Skeletal muscle cell (primary cell): ENCODE results near the gene ARHGAP15.

Experiments
- DNase-seq: peaks from one replicate; pipeline ENCODE4 v3.0.0-alpha.2; 2010; ENCODE audit warnings: low read depth
- H3K4me3 ChIP-seq: 2 replicates; pipeline ENCODE4 v1.5.1; 2011; ENCODE audit warnings: low read depth, mild to moderate bottlenecking, control low read depth, low read length, moderate library complexity

ARHGAP15 gene

DNA sequence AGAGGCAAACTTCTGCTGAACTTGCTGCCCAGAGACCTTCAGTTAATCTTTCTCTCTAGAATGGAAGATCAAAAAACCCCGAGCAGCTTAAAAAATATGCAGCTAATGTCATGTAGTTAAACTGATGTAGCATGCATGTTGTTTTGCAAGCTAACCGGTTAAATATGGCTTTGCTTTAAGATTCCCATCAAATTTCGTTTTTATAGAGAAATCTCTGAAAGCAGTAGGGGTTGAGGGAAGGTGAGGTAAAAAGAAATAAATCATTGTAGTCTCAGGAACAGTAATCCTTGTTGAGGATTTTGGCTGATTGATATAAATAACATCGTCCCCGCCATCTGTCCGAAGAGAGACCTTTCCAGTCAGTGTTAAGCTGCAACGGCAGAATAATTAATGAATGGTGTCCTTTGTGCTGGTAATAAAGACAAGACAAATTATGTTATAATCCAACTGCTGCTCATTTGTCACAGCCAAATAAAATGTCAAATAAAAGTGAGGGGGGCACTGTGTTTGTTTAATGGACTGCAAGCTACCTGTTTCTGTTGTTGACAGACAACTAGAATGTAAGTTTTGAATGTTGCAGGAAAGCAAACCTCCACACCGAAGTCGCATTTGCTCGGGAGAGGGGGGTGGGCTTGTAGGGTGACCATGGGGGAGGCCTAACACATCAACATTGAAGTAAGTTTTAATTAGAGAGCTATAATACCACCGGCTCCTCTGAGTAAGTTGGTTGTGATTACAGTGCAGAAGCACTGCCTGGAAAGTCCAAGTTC lies 555.5 kb downstream of the ARHGAP15 start:
- no peak for DNase-seq
- no peak overlapping the region for H3K4me3 ChIP-seq

- no peak for DNase-seq
- no peak overlapping the region for H3K4me3 ChIP-seq
These were observed 556.3 kb downstream of the ARHGAP15 start for GRCh38 chr2:143685421-143686078.

- DNase-seq, result no peak
- no peak overlapping the region for H3K4me3 ChIP-seq
These were observed 557.5 kb downstream of the ARHGAP15 start for GRCh38 chr2:143686585-143687164.

- no peak for DNase-seq
These were observed 559.0 kb downstream of the ARHGAP15 start for GRCh38 chr2:143688248-143688647.

DNA sequence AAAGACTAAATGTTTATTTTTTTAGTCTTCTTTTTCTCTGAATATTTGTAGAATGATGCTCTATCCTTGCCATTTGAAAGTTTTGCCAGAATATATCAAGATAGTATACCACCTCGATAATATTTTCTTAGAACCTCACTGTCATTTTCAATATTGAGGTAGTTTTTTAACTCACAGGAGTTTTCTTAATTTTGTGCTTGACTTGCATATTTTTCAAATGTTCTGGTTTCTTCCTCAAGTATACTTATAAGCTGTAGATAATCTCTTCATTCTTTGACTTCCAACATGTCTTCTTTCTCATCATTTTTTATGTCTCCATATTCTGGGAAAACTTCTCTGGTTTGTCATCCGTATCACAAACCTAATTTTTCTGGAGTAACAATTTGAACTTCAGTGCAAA lies 559.6 kb downstream of the ARHGAP15 start:
- no peak for DNase-seq
- no peak overlapping the region for H3K4me3 ChIP-seq

More at GRCh38 chr2:143688248-143688647, 559.0 kb downstream of the ARHGAP15 start:
- no peak overlapping the region for H3K4me3 ChIP-seq

GRCh38 chr2:143689541-143689940 lies 560.3 kb downstream of the ARHGAP15 start:
- no peak for DNase-seq
- no peak overlapping the region for H3K4me3 ChIP-seq

- DNase-seq, result no peak
- H3K4me3 ChIP-seq, result no peak overlapping the region
These were observed 561.0 kb downstream of the ARHGAP15 start for GRCh38 chr2:143690235-143690634.

DNA sequence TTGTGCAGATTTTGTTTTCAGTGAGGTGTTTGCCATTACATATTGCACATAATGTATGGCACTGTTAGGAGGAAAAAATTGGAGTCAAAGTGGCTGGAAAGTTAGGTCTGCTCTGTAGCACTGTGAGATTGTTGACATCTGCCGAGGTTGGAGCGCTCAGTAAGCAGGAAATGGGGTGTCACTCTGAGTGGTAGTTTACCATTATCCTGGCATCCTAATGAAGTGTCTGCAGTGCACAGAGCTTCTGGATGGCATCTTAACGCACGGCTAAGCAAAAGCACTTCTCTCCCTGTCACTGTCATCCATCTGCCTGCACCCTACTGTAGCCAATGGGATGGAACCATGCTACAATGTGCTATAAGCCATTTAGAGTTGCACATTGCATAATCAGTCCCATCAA lies 561.9 kb downstream of the ARHGAP15 start:
- H3K4me3 ChIP-seq, result no peak overlapping the region
- no peak for DNase-seq

- H3K4me3 ChIP-seq, result no peak overlapping the region
- no peak for DNase-seq
These were observed 562.9 kb downstream of the ARHGAP15 start for GRCh38 chr2:143692162-143692561.

DNA sequence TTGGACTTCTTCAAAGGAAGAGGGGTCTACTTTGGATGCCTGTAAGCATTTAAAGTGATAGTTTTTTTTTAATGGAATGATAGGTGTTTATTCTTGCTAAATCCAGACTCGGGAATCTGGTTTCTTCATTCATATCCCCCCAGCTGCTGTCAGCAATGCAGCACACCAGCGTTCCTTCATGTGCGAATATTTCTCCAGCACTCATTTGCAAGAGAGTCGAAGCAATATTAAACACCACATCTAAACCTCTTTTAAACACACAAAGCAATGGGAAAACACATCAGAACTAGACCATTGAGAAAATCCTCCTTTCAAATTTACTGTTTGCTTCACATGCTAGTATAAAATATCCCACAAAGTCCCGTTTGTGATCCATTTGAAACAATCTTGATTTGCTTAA lies 563.7 kb downstream of the ARHGAP15 start:
- no peak overlapping the region for H3K4me3 ChIP-seq
- no peak for DNase-seq

DNA sequence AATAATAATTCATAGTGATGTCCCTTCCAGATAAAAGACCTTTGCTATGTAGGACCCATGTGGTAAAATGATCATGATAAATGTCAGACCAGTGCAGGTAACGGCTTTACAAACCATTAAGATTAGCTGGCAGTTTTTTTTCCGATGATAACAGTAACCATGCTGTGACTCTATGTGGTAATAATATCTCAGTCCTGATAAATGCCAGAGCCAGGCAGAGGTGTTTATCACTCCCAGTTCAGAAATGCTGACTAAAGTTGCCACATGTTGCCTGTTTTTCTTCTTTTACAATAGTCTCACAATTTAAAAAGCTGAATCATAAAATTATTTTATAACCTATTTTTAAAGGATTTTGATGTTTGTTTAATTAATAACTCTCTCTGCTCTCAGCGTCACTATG lies 565.1 kb downstream of the ARHGAP15 start:
- H3K4me3 ChIP-seq, result no peak overlapping the region
- DNase-seq, result no peak

- H3K4me3 ChIP-seq, result no peak overlapping the region
- no peak for DNase-seq
These were observed 567.4 kb downstream of the ARHGAP15 start for GRCh38 chr2:143696651-143697050.

DNA sequence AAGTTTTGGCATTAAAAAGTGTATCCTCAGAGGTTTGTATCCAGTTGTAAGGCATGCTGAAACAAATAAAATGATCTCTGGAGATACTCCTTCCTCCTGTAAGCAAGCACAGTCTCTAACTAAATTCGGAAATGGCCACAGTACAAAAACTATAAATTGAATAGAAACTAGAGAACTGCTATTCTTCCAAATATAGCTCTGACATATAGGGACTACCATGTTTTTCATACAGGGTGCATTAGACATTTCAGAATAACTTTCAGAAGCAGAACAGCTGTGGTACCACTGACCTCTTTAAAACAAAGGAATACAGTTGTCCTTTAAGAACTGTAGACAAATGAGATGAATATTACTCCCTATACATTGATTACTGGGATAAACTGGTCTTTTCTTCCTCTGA lies 568.5 kb downstream of the ARHGAP15 start:
- DNase-seq, result no peak
- no peak overlapping the region for H3K4me3 ChIP-seq

- no peak overlapping the region for H3K4me3 ChIP-seq
- DNase-seq, result no peak
These were observed 569.1 kb downstream of the ARHGAP15 start for GRCh38 chr2:143698352-143698751.

DNA sequence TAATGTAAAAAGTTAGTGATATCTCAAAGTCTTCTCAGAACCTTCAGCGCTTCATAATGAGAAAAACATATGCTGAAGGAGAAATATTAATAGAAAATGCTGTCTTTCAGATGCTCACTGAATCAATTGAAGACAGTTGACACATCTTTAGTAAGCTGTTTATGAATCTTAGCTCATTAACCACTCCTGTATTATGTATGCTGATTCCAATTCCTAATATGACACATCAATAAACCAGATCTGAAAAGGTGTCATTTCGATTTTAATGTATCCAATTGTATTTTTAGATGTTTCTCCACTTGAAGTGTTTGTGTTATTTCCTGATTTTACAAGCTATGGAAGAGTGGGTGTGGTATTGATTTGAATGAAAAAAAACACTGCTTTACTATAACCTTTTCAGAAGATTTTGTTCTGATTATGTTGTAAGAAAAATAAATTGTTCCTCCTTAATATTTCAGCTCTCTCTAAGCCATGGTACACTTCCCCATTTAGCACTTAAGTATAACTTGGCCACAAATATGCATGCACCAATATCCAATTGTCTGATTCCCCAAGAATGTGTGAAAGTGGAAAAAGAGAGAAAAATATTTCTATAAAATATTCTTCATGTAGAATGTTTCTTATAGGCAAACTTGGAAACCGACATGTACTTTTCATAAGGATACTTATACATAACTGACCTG lies 569.8 kb downstream of the ARHGAP15 start:
- H3K4me3 ChIP-seq, result no peak overlapping the region
- DNase-seq, result no peak

DNA sequence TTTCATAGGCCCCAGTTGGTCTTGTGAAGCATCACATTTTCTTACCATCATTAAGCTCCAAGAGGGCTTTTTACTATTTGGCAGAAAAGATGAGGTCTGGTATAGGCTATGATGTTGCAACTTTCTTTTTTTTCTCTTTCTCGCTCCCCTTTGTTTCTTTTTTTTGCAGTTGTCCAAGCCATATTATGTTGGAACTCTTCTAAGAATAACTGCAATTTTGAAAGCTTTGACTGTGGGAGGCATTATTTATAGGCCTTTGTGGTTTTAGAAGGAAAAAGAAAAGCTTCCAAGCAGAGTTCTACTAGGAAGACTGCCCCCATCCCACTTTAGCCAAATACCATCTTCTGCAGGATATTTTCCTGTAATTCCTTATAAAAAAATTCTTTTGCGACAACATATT lies 571.6 kb downstream of the ARHGAP15 start:
- DNase-seq, result no peak
- no peak overlapping the region for H3K4me3 ChIP-seq

GRCh38 chr2:143701785-143702184 lies 572.6 kb downstream of the ARHGAP15 start:
- H3K4me3 ChIP-seq, result no peak overlapping the region
- DNase-seq, result no peak

GRCh38 chr2:143702931-143703330 lies 573.7 kb downstream of the ARHGAP15 start:
- no peak overlapping the region for H3K4me3 ChIP-seq
- no peak for DNase-seq

- DNase-seq, result no peak
- H3K4me3 ChIP-seq, result no peak overlapping the region
These were observed 575.4 kb downstream of the ARHGAP15 start for GRCh38 chr2:143704451-143705106.
